Central memory CD8-positive, alpha-beta T cell (primary cell): ENCODE data around the gene NFILZ.

Source experiments
- ATAC-seq: fragments of 150-1000 bp; cut with Tn5 transposase; replicated peaks from 2 replicates; pipeline ENCODE4 v1.10.0; 2022; ENCODE audit warnings: mild to moderate bottlenecking, moderate FRiP score, moderate number of reproducible peaks; ENCODE audit not compliant: poor library complexity, severe bottlenecking; ENCODE audit errors: extremely low read depth
- DNase-seq, 2 donors: peaks; one replicate each; pipeline ENCODE4 v3.0.0; 2021; ENCODE audit warnings: low spot score in 2 of 2
- H3K27ac Mint-ChIP-seq: one replicate; pipeline ENCODE4 v1.8.0; 2022; ENCODE audit warnings: low read depth, mild to moderate bottlenecking, moderate library complexity, mixed read lengths
- H3K27me3 Mint-ChIP-seq: one replicate; pipeline ENCODE4 v1.8.0; 2022; ENCODE audit warnings: mixed read lengths
- H3K36me3 Mint-ChIP-seq: one replicate; pipeline ENCODE4 v1.8.0; 2022; ENCODE audit warnings: mild to moderate bottlenecking, moderate library complexity, mixed read lengths; ENCODE audit not compliant: insufficient read depth
- H3K4me1 Mint-ChIP-seq: one replicate; pipeline ENCODE4 v1.8.0; 2022; ENCODE audit warnings: mixed read lengths
- H3K4me3 Mint-ChIP-seq: one replicate; pipeline ENCODE4 v1.8.0; 2022; ENCODE audit warnings: mild to moderate bottlenecking, moderate library complexity, mixed read lengths
- H3K9me3 Mint-ChIP-seq: one replicate; pipeline ENCODE4 v1.8.0; 2022; ENCODE audit warnings: mixed read lengths

NFILZ gene

DNA sequence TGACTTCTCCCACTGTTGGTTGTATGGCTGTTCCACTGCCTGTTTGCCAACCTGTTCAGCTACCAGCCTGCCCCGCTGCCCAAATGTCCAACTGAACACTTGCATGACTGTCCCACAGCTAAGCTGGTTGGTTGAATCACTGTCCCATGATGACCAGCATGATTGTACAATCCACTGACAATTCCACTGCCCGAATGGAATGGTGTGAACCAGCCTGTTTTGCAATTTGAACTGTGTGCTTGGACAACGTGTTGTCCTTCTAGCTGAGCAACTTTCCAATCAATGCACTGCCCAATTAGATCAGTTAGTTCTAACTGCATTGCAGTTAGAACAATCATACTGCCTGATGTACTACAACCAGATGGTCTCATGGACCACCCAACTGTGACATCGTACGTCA is 28.6 kb upstream of the NFILZ start:
- Mint-ChIP-seq H3K9me3 (no peaks in the 10 kb centered on the region), H3K27me3 (no peaks in the 10 kb centered on the region), H3K27ac (no peak overlapping the region), H3K36me3 (peaks cover 3% of the 10 kb centered on the region), H3K4me1 (no peaks in the 10 kb centered on the region), H3K4me3 (no peak overlapping the region)
- DNase-seq (no peak), ATAC-seq (no peak)

DNA sequence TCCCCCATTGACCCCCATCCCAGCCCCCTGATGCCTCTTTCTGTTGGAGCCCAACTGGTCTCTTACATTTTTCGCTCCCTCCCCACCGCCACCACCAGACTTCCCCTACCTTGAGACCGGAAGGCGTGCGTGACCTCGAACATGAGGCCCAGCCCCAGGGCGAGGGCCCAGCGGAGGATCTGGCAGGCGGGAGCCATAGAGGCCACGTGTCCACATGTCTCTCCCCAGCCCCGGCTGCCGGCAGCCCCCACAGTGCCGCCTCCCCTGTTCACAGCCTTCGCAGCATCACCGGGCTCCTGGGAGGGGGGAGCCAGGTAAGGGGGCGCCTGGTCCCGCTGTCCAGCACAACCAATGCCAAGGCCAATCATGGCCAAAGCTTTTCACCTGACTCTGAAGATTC is 24.9 kb upstream of the NFILZ start:
- H3K9me3 Mint-ChIP-seq, result no peaks in the 10 kb centered on the region
- no peak overlapping the region for H3K27ac Mint-ChIP-seq
- H3K4me1 Mint-ChIP-seq, result peaks cover 24% of the 10 kb centered on the region
- H3K36me3 Mint-ChIP-seq, result peaks cover 5% of the 10 kb centered on the region
- H3K4me3 Mint-ChIP-seq, result no peak overlapping the region
- no peak for ATAC-seq
- DNase-seq, result no peak
- H3K27me3 Mint-ChIP-seq, result no peaks in the 10 kb centered on the region

GRCh38 chr19:8607386-8607785 is 23.0 kb upstream of the NFILZ start:
- no peak overlapping the region for H3K4me3 Mint-ChIP-seq
- H3K9me3 Mint-ChIP-seq, result no peaks in the 10 kb centered on the region
- DNase-seq, result no peak
- no peak for ATAC-seq
- H3K36me3 Mint-ChIP-seq, result peaks cover 3% of the 10 kb centered on the region
- H3K4me1 Mint-ChIP-seq, result peaks cover 29% of the 10 kb centered on the region
- no peaks in the 10 kb centered on the region for H3K27me3 Mint-ChIP-seq
- H3K27ac Mint-ChIP-seq, result no peak overlapping the region

DNA sequence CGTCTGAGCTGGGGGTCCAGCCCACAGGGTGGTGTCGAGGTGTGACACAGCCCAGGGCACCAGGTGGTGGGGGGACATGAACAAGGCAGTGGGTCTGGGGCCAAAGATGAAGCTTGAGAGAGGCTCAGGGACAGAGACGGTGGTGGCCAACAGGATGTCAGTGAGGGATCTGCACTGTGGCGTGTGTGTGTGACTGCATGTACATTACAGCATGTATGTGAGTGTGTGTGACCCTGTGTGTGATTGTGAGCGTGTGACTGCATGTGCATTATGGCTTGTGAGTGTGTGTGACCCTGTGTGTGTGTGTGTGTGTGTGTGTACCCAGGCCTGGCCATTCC is 21.5 kb upstream of the NFILZ start:
- DNase-seq, result no peak
- H3K4me3 Mint-ChIP-seq, result peak overlapping the region; percentile 87
- H3K27ac Mint-ChIP-seq, result no peak overlapping the region
- peaks cover 2% of the 10 kb centered on the region for H3K36me3 Mint-ChIP-seq
- ATAC-seq, result no peak
- no peaks in the 10 kb centered on the region for H3K9me3 Mint-ChIP-seq
- H3K4me1 Mint-ChIP-seq, result peaks cover 35% of the 10 kb centered on the region
- no peaks in the 10 kb centered on the region for H3K27me3 Mint-ChIP-seq

GRCh38 chr19:8609279-8610040 is 21.0 kb upstream of the NFILZ start:
- peak overlapping the region; percentile 58 for H3K27ac Mint-ChIP-seq
- H3K36me3 Mint-ChIP-seq, result peaks cover 2% of the 10 kb centered on the region
- H3K4me1 Mint-ChIP-seq, result peaks cover 35% of the 10 kb centered on the region
- DNase-seq (no peak), ATAC-seq (peak; percentile 11)
- peak overlapping the region; percentile 87 for H3K4me3 Mint-ChIP-seq
- no peaks in the 10 kb centered on the region for H3K27me3 Mint-ChIP-seq
- no peaks in the 10 kb centered on the region for H3K9me3 Mint-ChIP-seq

- Mint-ChIP-seq H3K4me1 (peaks cover 40% of the 10 kb centered on the region), H3K36me3 (peaks cover 2% of the 10 kb centered on the region), H3K27ac (peak within 1 kb of the TSS; percentile 58), H3K4me3 (peak within 1 kb of the TSS; percentile 87), H3K27me3 (no peaks in the 10 kb centered on the region), H3K9me3 (no peaks in the 10 kb centered on the region)
- ATAC-seq (peak; percentile 37), DNase-seq (no peak)
Observed at GRCh38 chr19:8610041-8610935, 20.1 kb upstream of the NFILZ start, which contains the start of gene ADAMTS10. ADAMTS10 (minus strand) TSS chr19:8610715; CDS start chr19:8605710, 5,005 bp downstream.

- no peak for ATAC-seq
- no peaks in the 10 kb centered on the region for H3K27me3 Mint-ChIP-seq
- H3K36me3 Mint-ChIP-seq, result peaks cover 2% of the 10 kb centered on the region
- H3K9me3 Mint-ChIP-seq, result no peaks in the 10 kb centered on the region
- H3K4me1 Mint-ChIP-seq, result peaks cover 46% of the 10 kb centered on the region
- no peak for DNase-seq
- peak overlapping the region; percentile 36 for H3K4me3 Mint-ChIP-seq
- H3K27ac Mint-ChIP-seq, result peak overlapping the region; percentile 49
Observed at GRCh38 chr19:8610936-8611300, 19.5 kb upstream of the NFILZ start.

GRCh38 chr19:8611391-8611876 is 19.0 kb upstream of the NFILZ start:
- Mint-ChIP-seq H3K36me3 (peaks cover 2% of the 10 kb centered on the region), H3K27me3 (no peaks in the 10 kb centered on the region), H3K27ac (peak overlapping the region; percentile 49), H3K9me3 (no peaks in the 10 kb centered on the region), H3K4me1 (peaks cover 47% of the 10 kb centered on the region), H3K4me3 (peak overlapping the region; percentile 36)
- DNase-seq, result no peak
- no peak for ATAC-seq

- Mint-ChIP-seq H3K4me1 (peaks cover 47% of the 10 kb centered on the region), H3K27me3 (no peaks in the 10 kb centered on the region), H3K9me3 (no peaks in the 10 kb centered on the region), H3K36me3 (peaks cover 2% of the 10 kb centered on the region), H3K27ac (peak overlapping the region; percentile 52), H3K4me3 (peak overlapping the region; percentile 73)
- DNase-seq, result no peak
- ATAC-seq, result peak; percentile 23
Observed at GRCh38 chr19:8611877-8612806, 18.3 kb upstream of the NFILZ start.

GRCh38 chr19:8612807-8613171 is 17.6 kb upstream of the NFILZ start:
- H3K27me3 Mint-ChIP-seq, result no peaks in the 10 kb centered on the region
- no peak for DNase-seq
- peak overlapping the region; percentile 73 for H3K4me3 Mint-ChIP-seq
- ATAC-seq, result peak; percentile 21
- no peaks in the 10 kb centered on the region for H3K9me3 Mint-ChIP-seq
- H3K4me1 Mint-ChIP-seq, result peaks cover 47% of the 10 kb centered on the region
- H3K27ac Mint-ChIP-seq, result peak overlapping the region; percentile 52
- peaks cover 2% of the 10 kb centered on the region for H3K36me3 Mint-ChIP-seq

GRCh38 chr19:8614455-8614854 is 16.0 kb upstream of the NFILZ start:
- no peaks in the 10 kb centered on the region for H3K27me3 Mint-ChIP-seq
- peaks cover 2% of the 10 kb centered on the region for H3K36me3 Mint-ChIP-seq
- no peak for DNase-seq
- no peaks in the 10 kb centered on the region for H3K9me3 Mint-ChIP-seq
- H3K4me1 Mint-ChIP-seq, result peaks cover 32% of the 10 kb centered on the region
- no peak overlapping the region for H3K27ac Mint-ChIP-seq
- ATAC-seq, result no peak
- H3K4me3 Mint-ChIP-seq, result no peak overlapping the region

- peaks cover 2% of the 10 kb centered on the region for H3K36me3 Mint-ChIP-seq
- ATAC-seq (no peak), DNase-seq (no peak)
- H3K9me3 Mint-ChIP-seq, result no peaks in the 10 kb centered on the region
- peaks cover 26% of the 10 kb centered on the region for H3K4me1 Mint-ChIP-seq
- H3K4me3 Mint-ChIP-seq, result no peak overlapping the region
- H3K27me3 Mint-ChIP-seq, result peaks cover 3% of the 10 kb centered on the region
- no peak overlapping the region for H3K27ac Mint-ChIP-seq
Observed at GRCh38 chr19:8615024-8615423, 15.4 kb upstream of the NFILZ start.
